HG02610 (cell line): ENCODE measurements around the gene COL18A1.
"Not testable (repeated sequence)": the region's sequence is repeated elsewhere in the genome, so short reads cannot be mapped to it uniquely, and the experiment has no call there.

Experiments
- ATAC-seq: cut with Tn5 transposase; IDR thresholded peaks from one replicate; pipeline ENCODE4 v1.9.1; 2021; ENCODE audit warnings: mild to moderate bottlenecking, moderate library complexity; ENCODE audit not compliant: unreplicated experiment

COL18A1 gene

GRCh38 chr21:45513003-45513717 lies 108.2 kb downstream of the COL18A1 start:
- no peak for ATAC-seq

- no peak for ATAC-seq
Observed at GRCh38 chr21:45513741-45514310, 108.9 kb downstream of the COL18A1 start.

- ATAC-seq: no peak
Observed at GRCh38 chr21:45514311-45515021, 109.5 kb downstream of the COL18A1 start.

- ATAC-seq: no peak
Observed at GRCh38 chr21:45515241-45516061, 110.5 kb downstream of the COL18A1 start.

- no peak for ATAC-seq
Observed at GRCh38 chr21:45516071-45516670, 111.2 kb downstream of the COL18A1 start.

- no peak for ATAC-seq
Observed at GRCh38 chr21:45516671-45517151, 111.7 kb downstream of the COL18A1 start.

GRCh38 chr21:45517249-45518065 lies 112.5 kb downstream of the COL18A1 start:
- no peak for ATAC-seq

- no peak for ATAC-seq
Observed at GRCh38 chr21:45518742-45519141, 113.8 kb downstream of the COL18A1 start.

GRCh38 chr21:45519182-45519581 lies 114.2 kb downstream of the COL18A1 start:
- no peak for ATAC-seq

- no peak for ATAC-seq
Observed at GRCh38 chr21:45521241-45521640, 116.3 kb downstream of the COL18A1 start.

GRCh38 chr21:45522381-45522780 lies 117.4 kb downstream of the COL18A1 start:
- ATAC-seq: no peak

GRCh38 chr21:45522986-45523385 lies 118.0 kb downstream of the COL18A1 start:
- no peak for ATAC-seq

- ATAC-seq: no peak
Observed at GRCh38 chr21:45523411-45524101, 118.6 kb downstream of the COL18A1 start.

GRCh38 chr21:45524756-45525152 lies 119.8 kb downstream of the COL18A1 start:
- ATAC-seq: no peak

GRCh38 chr21:45525153-45525909 lies 120.4 kb downstream of the COL18A1 start:
- no peak for ATAC-seq

- ATAC-seq: no peak
Observed at GRCh38 chr21:45525910-45526306, 120.9 kb downstream of the COL18A1 start.

GRCh38 chr21:45527151-45527999 lies 122.4 kb downstream of the COL18A1 start:
- ATAC-seq: not testable (repeated sequence)
